Effector CD4-positive, alpha-beta T cell (primary cell): ENCODE data around the gene SRSF8.

Experiments
- DNase-seq: peaks from one replicate; pipeline ENCODE4 v3.0.0-alpha.2; 2020

SRSF8 gene

GRCh38 chr11:95070471-95070870 lies 3.8 kb downstream of the SRSF8 start:
- no peak for DNase-seq

GRCh38 chr11:95072948-95073347 lies 6.2 kb downstream of the SRSF8 start:
- DNase-seq = no peak

- no peak for DNase-seq
Measured at GRCh38 chr11:95074792-95075563, 8.3 kb downstream of the SRSF8 start.

GRCh38 chr11:95076416-95076815 lies 9.7 kb downstream of the SRSF8 start:
- no peak for DNase-seq

GRCh38 chr11:95076981-95077380 lies 10.3 kb downstream of the SRSF8 start:
- no peak for DNase-seq

- DNase-seq = no peak
Measured at GRCh38 chr11:95078526-95078925, 11.8 kb downstream of the SRSF8 start.

- no peak for DNase-seq
Measured at GRCh38 chr11:95081010-95081409, 14.3 kb downstream of the SRSF8 start.

- DNase-seq = no peak
Measured at GRCh38 chr11:95081412-95081811, 14.7 kb downstream of the SRSF8 start.

GRCh38 chr11:95082576-95083001 lies 15.9 kb downstream of the SRSF8 start:
- DNase-seq = no peak

- DNase-seq = no peak
Measured at GRCh38 chr11:95084509-95084908, 17.8 kb downstream of the SRSF8 start.

- no peak for DNase-seq
Measured at GRCh38 chr11:95085117-95085816, 18.5 kb downstream of the SRSF8 start.

- DNase-seq = no peak
Measured at GRCh38 chr11:95086151-95086550, 19.4 kb downstream of the SRSF8 start.

- no peak for DNase-seq
Measured at GRCh38 chr11:95086836-95087570, 20.3 kb downstream of the SRSF8 start.

- DNase-seq = no peak
Measured at GRCh38 chr11:95088946-95089619, 22.4 kb downstream of the SRSF8 start.

- DNase-seq = peak; percentile 76
Measured at GRCh38 chr11:95089620-95090542, 23.2 kb downstream of the SRSF8 start, which contains the start of gene ENDOD1. Gene ENDOD1, plus strand, starts transcription at chr11:95089846. Its CDS starts 82 bp downstream, at chr11:95089928.

- DNase-seq = no peak
Measured at GRCh38 chr11:95091663-95092180, 25.0 kb downstream of the SRSF8 start.

GRCh38 chr11:95092549-95093324 lies 26.0 kb downstream of the SRSF8 start:
- no peak for DNase-seq

GRCh38 chr11:95093548-95093947 lies 26.8 kb downstream of the SRSF8 start:
- DNase-seq = no peak

- DNase-seq = no peak
Measured at GRCh38 chr11:95095858-95096587, 29.3 kb downstream of the SRSF8 start.

- no peak for DNase-seq
Measured at GRCh38 chr11:95097209-95097608, 30.5 kb downstream of the SRSF8 start.
